BJ (cell line): Measurements from ENCODE around the gene MACF1. TPM values are rescaled to one million over a fixed set of nuclear protein-coding genes. Genes with fewer than 3 reads are reported as not detected.
"Not testable (repeated sequence)": the region's sequence is repeated elsewhere in the genome, so short reads cannot be mapped to it uniquely, and the experiment has no call there.

Source experiments
- CTCF ChIA-PET: fragments of 350-600 bp; formaldehyde crosslinking; extraction: SDS; loops from one replicate; lab custom pipeline; 2021; ENCODE audit warnings: antibody characterized with exemption, inconsistent platforms; lab: Yijun Ruan, JAX
- POLR2A ChIA-PET: fragments of 300-600 bp; sonication (Branson Sonifier 250); formaldehyde crosslinking; extraction: SDS; loops from one replicate; lab custom pipeline; 2021; ENCODE audit warnings: antibody characterized with exemption; lab: Charles Lee
- DNase-seq: peaks from one replicate; pipeline ENCODE4 v3.0.0-alpha.2; 2011; ENCODE audit warnings: low read depth
- H3K27me3 ChIP-seq: 2 replicates; pipeline ENCODE4 v1.6.0; 2011; ENCODE audit warnings: low read length; ENCODE audit not compliant: control insufficient read depth, insufficient read depth
- H3K36me3 ChIP-seq: 2 replicates; pipeline ENCODE4 v1.5.1; 2011; ENCODE audit warnings: low read length; ENCODE audit not compliant: control insufficient read depth, insufficient read depth
- H3K4me3 ChIP-seq: 2 replicates; pipeline ENCODE4 v1.5.1; 2011; ENCODE audit warnings: low read depth, mild to moderate bottlenecking, control low read depth, low read length
- polyA plus RNA-seq: library from polyadenylated mRNA; depleted of rRNA; stranded (reverse); fragments of >200 nt; gene quantifications from 2 replicates; pipeline ENCODE4 v1.2.3, GENCODE V29; 2011
- TF ChIP-seq, protein P1 (sequence below): IDR thresholded peaks from 2 replicates; pipeline ENCODE4 v1.5.1; 2011; ENCODE audit warnings: low read depth, mild to moderate bottlenecking, control low read depth, inconsistent platforms, low read length, moderate library complexity; ENCODE audit not compliant: insufficient read depth

MACF1 gene
- polyA plus RNA-seq, 1 experiment = 57.3 TPM

GRCh38 chr1:39525366-39526165 is 321.1 kb downstream of the MACF1 start:
- ChIA-PET CTCF (interaction anchor here (3.0 kb wide), 1 partner anchor 13 kb away, joined by 17 read pairs; no protein-coding TSS in a partner anchor), POLR2A (no interaction called here)
- TF ChIP-seq, protein P1, sequence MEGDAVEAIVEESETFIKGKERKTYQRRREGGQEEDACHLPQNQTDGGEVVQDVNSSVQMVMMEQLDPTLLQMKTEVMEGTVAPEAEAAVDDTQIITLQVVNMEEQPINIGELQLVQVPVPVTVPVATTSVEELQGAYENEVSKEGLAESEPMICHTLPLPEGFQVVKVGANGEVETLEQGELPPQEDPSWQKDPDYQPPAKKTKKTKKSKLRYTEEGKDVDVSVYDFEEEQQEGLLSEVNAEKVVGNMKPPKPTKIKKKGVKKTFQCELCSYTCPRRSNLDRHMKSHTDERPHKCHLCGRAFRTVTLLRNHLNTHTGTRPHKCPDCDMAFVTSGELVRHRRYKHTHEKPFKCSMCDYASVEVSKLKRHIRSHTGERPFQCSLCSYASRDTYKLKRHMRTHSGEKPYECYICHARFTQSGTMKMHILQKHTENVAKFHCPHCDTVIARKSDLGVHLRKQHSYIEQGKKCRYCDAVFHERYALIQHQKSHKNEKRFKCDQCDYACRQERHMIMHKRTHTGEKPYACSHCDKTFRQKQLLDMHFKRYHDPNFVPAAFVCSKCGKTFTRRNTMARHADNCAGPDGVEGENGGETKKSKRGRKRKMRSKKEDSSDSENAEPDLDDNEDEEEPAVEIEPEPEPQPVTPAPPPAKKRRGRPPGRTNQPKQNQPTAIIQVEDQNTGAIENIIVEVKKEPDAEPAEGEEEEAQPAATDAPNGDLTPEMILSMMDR = no peak
- no peak for DNase-seq
- Histone ChIP-seq H3K4me3 (no peak overlapping the region), H3K27me3 (no peaks in the 10 kb centered on the region), H3K36me3 (peaks cover 16% of the 10 kb centered on the region)

GRCh38 chr1:39526466-39527189 is 322.1 kb downstream of the MACF1 start:
- POLR2A ChIA-PET = no interaction called here
- CTCF ChIA-PET = interaction anchor here (3.0 kb wide), 1 partner anchor 12 kb away, joined by 17 read pairs; no protein-coding TSS in a partner anchor
- H3K36me3 ChIP-seq = peaks cover 23% of the 10 kb centered on the region
- DNase-seq = no peak
- no peak overlapping the region for H3K4me3 ChIP-seq
- TF ChIP-seq, protein P1 = no peak
- no peaks in the 10 kb centered on the region for H3K27me3 ChIP-seq

DNA sequence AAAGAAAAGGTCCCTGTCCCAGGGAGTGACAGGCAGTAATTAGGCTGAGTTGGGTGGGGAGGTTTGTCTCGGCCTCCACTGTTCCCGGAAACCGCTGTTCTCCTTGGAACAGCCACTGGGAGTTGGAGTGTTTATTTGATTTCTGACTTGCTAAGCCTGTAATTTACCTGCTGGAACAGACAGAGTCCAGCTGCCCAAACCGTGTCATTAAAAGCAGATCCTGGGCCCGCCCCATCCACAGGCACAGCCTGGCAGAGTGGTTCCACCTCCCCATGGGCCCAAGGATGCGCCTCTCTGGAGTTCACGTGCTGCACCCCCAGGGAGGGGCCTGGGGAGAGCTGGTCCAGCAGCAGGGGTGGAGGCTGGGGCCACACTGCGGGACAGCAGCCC is 322.7 kb downstream of the MACF1 start:
- POLR2A ChIA-PET, H3K4me3 ChIP-seq, H3K27me3 ChIP-seq, DNase-seq: not testable (repeated sequence)
- H3K36me3 ChIP-seq = peaks cover 23% of the 10 kb centered on the region
- CTCF ChIA-PET = interaction anchor here (0.8 to 1.3 kb wide), 3 partner anchors 11 to 37 kb away, joined by 3 read pairs; no protein-coding TSS in a partner anchor

DNA sequence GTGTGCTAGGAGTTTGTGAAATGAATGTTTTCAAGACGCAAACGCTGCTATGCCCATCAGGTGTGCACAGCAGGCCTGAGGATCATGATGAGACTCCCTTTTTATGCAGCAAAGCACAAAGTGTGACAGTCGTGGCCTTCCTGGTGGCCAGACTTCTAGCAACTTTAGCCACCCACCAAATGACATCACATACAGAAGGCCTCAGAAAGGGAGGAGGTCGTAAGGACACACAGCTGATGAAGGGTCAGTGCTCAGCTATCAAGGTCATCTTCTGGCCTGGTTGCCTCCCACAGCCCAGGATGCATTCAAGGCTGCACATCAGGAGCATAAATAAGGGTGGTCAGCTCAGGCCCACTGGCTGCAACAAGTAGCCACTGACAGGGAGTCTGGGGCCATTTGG is 323.6 kb downstream of the MACF1 start:
- no peak for DNase-seq
- CTCF ChIA-PET = interaction anchor here (0.8 to 1.3 kb wide), 4 partner anchors 11 to 430 kb away, joined by 3 read pairs; no protein-coding TSS in a partner anchor

DNA sequence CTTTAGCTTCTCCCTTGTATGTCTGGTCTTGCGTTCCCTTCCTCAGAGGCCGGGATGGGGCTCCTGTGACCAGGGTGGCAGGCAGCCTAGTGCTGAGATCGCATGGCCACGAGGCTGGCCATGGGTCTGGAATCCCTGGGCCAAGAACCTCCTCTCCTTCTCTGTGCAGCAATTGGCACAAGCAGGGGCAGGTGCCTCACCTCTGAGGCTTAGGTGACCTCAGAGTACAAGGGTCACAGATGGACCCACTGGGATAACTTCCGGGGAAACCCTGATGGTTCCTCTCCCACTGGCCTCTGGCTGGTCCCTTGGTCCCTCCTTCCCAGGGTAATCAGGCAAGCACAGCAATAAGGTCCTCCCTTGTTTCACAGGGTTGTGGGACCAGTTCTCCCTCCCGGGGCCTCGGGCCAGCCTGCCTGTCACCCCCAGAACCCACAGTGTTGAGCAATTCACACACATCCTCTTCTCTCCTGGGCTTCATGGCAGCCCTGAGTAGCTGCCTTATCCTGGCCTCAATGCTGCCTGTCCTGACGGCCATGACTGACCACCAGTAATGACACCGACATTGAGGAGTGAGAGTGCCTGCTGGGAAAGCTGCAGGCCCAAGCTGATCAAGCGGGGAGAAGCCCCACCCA is 325.5 kb downstream of the MACF1 start:
- CTCF ChIA-PET = interaction anchor here (0.7 to 1.3 kb wide), 2 partner anchors 9 kb away, joined by 5 to 6 read pairs; no protein-coding TSS in a partner anchor
- H3K36me3 ChIP-seq = peaks cover 22% of the 10 kb centered on the region
- no peak overlapping the region for H3K4me3 ChIP-seq
- POLR2A ChIA-PET = no interaction called here
- H3K27me3 ChIP-seq = no peaks in the 10 kb centered on the region
- TF ChIP-seq, protein P1 = no peak
- DNase-seq = no peak

More for the DNA sequence above, 323.6 kb downstream of the MACF1 start:
- TF ChIP-seq, protein P1 = no peak
- POLR2A ChIA-PET = no interaction called here
- Histone ChIP-seq H3K27me3 (no peaks in the 10 kb centered on the region), H3K36me3 (peaks cover 23% of the 10 kb centered on the region), H3K4me3 (no peak overlapping the region)
